SK-N-MC (cell line): ENCODE results near the gene MAGEA9.

ENCODE experiments used
- EZH2 ChIP-seq: fragments of 200-600 bp; sonication (generic); IDR thresholded peaks from one replicate; pipeline ENCODE4 v1.6.1; 2017; ENCODE audit warnings: antibody characterized with exemption
- FOXP2 ChIP-seq: optimal IDR thresholded peaks from 2 replicates; pipeline ENCODE3; 2011; ENCODE audit warnings: mild to moderate bottlenecking, moderate library complexity; ENCODE audit not compliant: insufficient read depth; ENCODE audit errors: extremely low read length, control extremely low read depth
- POLR2AphosphoS5 ChIP-seq: IDR thresholded peaks from 2 replicates; pipeline ENCODE4 v1.6.1; 2012; ENCODE audit warnings: mild to moderate bottlenecking, low read depth, low read length, borderline replicate concordance

GRCh38 chrX:149759824-149760223 lies 21.9 kb upstream of the MAGEA9 start:
- TF ChIP-seq EZH2 (no peak), POLR2AphosphoS5 (no peak), FOXP2 (no peak)
